HL-60 (cell line): ENCODE measurements around the gene DMRT1.

Source experiments
- CTCF ChIP-seq: IDR thresholded peaks from one replicate; pipeline ENCODE4 v1.5.1; 2011; ENCODE audit warnings: low read length, control low read depth, inconsistent platforms; ENCODE audit not compliant: insufficient read depth
- POLR2AphosphoS5 ChIP-seq: IDR thresholded peaks from 2 replicates; pipeline ENCODE4 v1.6.1; 2012; ENCODE audit warnings: low read depth
- REST ChIP-seq: IDR thresholded peaks from 2 replicates; pipeline ENCODE4 v1.6.1; 2012; ENCODE audit warnings: low read depth; ENCODE audit not compliant: insufficient replicate concordance
- SPI1 ChIP-seq: IDR thresholded peaks from 2 replicates; pipeline ENCODE4 v1.6.1; 2012; ENCODE audit warnings: low read depth, mild to moderate bottlenecking, borderline replicate concordance

GRCh38 chr9:905906-906305, 64.4 kb downstream of the DMRT1 start:
- TF ChIP-seq SPI1 (no peak), POLR2AphosphoS5 (no peak), CTCF (no peak), REST (no peak)
